Fibroblast of skin of left quadriceps (primary cell): Measurements from ENCODE around the gene BCL7A.

Experiments used
- DNase-seq, 2 experiments: peaks; one replicate each; pipeline ENCODE4 v3.0.0-alpha.2; 2013; ENCODE audit warnings: low read depth in 2 of 2

Gene BCL7A

GRCh38 chr12:122076743-122077495, 55.2 kb downstream of the BCL7A start:
- no peak for DNase-seq

- peak; percentile 81 to 85 for DNase-seq
These were observed 56.7 kb downstream of the BCL7A start, which contains the start of gene MLXIP for GRCh38 chr12:122078141-122079032. Gene MLXIP, plus strand, starts transcription at chr12:122078756. Its CDS starts 98 bp downstream, at chr12:122078854.

GRCh38 chr12:122079033-122079531, 57.4 kb downstream of the BCL7A start:
- no peak for DNase-seq

DNA sequence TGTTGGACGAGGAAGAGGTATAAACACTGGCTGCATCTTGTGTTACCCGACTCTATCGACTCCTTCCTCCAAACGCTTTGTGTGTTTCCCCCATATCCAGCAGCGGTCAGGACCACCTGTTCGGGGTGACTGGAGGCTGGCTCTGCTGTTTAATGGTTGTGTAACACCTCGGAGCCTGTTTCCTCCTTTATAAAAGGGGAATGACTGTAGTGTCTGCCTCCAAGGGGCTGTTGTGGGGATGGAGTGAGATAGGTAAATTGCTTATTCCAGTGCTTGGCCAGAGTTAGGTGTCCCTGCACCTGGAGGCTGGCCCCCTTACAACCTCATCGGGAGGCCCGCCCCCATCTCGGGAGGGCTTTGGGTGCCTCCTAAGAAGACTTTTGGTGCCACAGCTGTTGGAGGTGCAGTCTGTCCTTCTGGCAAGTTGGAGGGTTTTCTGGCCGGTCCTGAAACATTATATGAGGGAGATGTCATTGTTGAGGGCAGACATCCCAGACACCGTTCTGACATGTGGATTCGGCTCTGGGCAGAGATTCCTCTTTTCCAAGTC, 57.9 kb downstream of the BCL7A start:
- no peak for DNase-seq

GRCh38 chr12:122080149-122081082, 58.7 kb downstream of the BCL7A start:
- no peak for DNase-seq

- DNase-seq = no peak
These were observed 59.5 kb downstream of the BCL7A start for GRCh38 chr12:122081083-122081696.

- no peak for DNase-seq
These were observed 60.1 kb downstream of the BCL7A start for GRCh38 chr12:122081697-122082221.

GRCh38 chr12:122082621-122083356, 61.1 kb downstream of the BCL7A start:
- DNase-seq = no peak

GRCh38 chr12:122084857-122085405, 63.2 kb downstream of the BCL7A start:
- DNase-seq = no peak

DNA sequence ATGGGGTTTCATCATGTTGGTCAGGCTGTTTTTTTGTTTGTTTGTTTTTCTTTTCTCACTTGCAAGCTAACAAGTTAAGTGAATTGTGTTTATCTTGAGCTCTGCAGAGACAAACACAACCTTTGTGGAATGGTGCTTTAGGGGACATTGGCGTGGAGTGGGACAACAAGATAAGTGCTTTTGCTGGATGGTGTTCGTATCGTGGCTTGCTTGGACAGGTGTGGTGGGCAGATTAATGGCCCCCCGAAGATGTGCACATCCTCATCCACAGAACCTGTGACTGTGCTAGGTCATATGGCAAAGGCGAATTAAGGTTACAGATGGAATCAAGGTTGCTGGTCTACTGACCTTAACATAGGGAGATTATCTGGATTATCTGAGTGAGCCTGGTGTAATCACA, 63.9 kb downstream of the BCL7A start:
- DNase-seq = no peak

DNA sequence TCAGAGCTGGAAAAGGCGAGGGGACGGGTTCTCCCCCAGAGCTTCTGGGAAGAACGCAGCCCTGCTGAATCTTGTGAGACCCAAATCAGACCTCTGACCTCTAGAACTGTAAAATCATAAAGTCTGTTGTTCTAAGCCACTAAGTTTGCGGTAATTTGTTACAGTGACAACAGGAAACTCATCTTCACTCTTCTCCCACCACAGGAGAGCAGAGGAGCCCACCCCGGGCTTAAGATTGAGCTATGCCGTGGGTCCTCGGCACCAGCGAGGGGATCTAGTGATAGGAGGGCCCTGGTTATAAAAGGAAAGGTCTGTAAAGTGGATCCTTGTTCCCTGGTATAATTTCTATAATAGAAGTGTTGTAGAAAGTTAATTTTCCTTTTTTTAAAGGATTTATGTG, 64.4 kb downstream of the BCL7A start:
- DNase-seq = no peak

- no peak for DNase-seq
These were observed 65.1 kb downstream of the BCL7A start for GRCh38 chr12:122086641-122087285.

DNA sequence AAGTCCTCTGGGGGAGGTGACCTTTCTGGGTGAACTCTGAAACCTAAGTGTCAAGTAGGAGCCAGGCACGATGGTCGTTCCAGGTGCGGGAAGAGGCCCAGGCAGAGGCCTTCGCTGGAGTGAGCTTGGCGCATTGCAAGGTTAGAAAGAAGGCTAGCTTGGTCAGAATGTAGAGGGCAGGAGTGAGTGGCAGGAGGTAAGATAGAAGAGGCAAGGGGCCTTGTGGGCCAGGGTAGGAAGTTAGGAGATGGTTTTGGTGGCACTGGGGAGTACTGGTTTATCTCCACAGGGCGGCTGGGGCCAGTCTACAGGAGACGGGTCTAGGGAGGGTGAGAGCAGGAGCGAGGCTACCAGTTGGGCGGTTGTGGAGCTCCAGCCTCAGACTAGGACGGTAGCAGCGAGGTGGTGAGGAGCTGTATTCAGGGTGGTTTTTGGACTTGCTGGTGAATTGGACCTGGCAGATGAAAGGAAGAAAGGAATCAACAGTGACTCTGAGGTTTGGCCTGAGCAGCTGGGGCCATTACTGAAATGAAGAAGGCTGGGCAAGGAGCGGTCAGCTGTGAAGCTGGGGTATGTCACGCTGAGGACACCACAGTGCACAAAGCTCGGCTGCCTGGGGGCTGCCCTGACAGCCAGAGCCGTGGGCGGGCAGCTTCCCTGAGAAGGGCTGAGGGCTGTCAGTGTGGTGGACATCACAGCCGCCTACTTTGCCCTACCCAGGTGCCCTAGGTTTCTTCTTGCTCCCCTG, 65.9 kb downstream of the BCL7A start:
- DNase-seq = no peak

DNA sequence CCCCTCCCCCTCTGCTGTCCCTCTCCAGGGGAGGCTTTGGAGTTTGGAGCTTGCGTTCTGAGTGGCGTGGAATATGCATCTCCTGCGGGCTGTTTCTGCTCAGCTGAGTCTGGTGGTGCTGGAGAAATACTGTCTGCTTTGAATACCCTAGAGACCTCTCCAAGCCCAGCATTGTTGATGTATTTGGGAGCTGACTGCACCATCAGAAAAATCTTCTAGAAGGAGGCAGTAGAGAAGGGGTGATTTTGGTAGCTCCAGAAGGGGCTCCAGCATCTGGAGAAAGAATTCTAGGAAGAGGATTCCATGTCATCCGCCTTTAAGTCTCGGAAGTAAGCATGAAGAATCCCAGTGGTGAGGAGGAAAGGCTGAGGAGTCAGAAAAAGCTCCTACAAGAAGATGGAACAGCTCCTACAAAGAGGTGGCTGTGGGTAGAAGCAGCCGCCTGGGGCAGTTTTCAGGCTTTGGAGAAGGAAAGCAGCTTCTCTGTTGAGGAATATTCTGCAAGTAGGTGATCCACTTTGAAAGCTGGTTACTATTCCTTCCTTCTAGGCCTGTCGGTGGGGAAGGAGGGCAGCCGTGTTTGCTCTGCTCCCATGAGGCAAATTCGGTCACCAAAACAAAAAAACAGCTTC, 66.6 kb downstream of the BCL7A start:
- no peak for DNase-seq

DNA sequence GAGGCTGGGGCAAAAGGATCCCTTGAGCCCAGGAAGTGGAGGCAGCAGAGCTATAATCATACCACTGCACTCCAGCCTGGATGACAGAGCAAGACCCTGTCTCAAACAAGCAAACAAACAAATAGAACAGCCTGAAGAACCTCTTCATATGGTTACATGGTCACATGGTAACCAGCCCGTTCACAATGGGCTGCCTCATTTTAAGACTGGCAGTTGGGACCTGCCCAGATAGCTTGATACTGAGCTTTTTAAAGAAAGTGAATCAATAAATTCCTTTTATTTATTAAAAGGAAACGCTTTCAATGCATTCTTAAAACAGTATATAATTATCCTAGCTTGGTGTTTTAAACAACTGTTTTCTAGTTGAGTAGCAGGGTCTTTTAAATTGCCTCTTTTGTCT, 67.4 kb downstream of the BCL7A start:
- DNase-seq = no peak

- DNase-seq = peak in 1 of 2 experiments; percentile 56
These were observed 69.3 kb downstream of the BCL7A start for GRCh38 chr12:122090759-122091515.
